GM20431 (cell line): ENCODE measurements around the gene TMEM131.

Experiments used
- in situ Hi-C: fragments of 300-500 bp; cut with MseI, MboI; formaldehyde crosslinking; loops from one replicate; pipeline ENCODE4 v1.15.0; 2020; ENCODE audit warnings: low sequenced_read_pairs; ENCODE audit not compliant: unreplicated experiment

TMEM131 gene

DNA sequence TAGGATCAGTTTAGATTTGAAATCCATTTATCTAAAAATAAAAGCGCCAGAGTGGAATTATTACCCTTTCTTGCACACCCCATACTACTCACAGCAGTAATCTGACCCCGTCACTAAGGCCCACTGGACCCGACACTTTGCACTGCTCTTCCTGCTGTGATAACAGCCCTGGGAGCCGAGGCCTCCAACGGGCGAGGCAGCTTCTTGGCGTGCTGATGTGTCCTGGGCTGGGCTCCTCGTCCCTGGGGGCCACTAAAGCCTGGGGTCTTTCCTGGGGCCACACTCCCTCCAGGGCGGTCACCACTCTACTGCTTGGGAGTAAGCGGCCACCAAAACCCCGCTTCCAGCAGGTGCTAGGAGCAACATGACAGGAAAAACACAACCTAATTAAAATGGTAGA, 220.7 kb downstream of the TMEM131 start:
- in situ Hi-C loops = no loop called here

- in situ Hi-C loops = no loop called here
Observed at GRCh38 chr2:97774425-97774824, 221.3 kb downstream of the TMEM131 start.

DNA sequence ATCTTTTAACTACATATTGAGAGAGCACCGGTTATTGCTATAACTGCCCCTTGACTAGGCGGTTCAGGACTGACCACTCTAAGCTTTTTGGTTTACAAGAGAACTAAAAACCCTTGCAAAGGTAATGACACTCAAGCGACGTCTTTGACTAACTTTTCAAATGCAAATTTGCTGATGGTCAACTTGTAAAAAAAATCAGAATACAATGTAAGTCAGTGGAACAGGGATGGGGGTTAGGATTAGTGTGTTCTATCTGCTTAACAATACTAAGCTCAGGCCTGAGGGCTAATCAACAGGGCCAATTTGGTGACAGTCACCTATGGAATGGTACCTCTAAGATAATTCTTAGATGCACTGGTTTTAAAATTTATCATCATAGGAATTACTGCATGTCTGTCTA, 225.3 kb downstream of the TMEM131 start:
- in situ Hi-C loops = no loop called here

DNA sequence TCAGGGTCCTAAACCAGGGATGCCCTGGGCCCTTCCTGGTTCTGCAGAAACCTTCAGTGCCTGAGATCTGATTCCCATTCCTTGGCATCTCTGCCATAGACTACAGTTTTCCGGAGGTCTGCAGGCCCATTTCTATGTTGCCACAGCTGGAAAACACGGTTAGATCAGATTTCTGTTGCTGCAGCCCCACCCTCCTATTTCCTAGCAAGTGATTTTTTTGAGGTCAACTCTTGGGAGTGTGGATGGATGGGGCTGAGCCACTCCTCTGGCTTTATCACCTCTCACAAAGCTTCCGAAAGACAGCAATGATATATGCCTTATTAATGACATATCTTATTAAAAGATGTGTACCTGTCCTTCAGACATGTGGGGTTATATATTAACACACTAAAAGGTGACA, 226.0 kb downstream of the TMEM131 start:
- in situ Hi-C loops = no loop called here

- in situ Hi-C loops = no loop called here
Observed at GRCh38 chr2:97769308-97769707, 226.4 kb downstream of the TMEM131 start.

- in situ Hi-C loops = no loop called here
Observed at GRCh38 chr2:97766567-97766966, 229.2 kb downstream of the TMEM131 start.

- in situ Hi-C loops = no loop called here
Observed at GRCh38 chr2:97765933-97766332, 229.8 kb downstream of the TMEM131 start.

GRCh38 chr2:97764559-97765263, 231.0 kb downstream of the TMEM131 start:
- in situ Hi-C loops = no loop called here

- in situ Hi-C loops = no loop called here
Observed at GRCh38 chr2:97763176-97763845, 232.4 kb downstream of the TMEM131 start.

GRCh38 chr2:97761192-97761591, 234.6 kb downstream of the TMEM131 start:
- in situ Hi-C loops = no loop called here

DNA sequence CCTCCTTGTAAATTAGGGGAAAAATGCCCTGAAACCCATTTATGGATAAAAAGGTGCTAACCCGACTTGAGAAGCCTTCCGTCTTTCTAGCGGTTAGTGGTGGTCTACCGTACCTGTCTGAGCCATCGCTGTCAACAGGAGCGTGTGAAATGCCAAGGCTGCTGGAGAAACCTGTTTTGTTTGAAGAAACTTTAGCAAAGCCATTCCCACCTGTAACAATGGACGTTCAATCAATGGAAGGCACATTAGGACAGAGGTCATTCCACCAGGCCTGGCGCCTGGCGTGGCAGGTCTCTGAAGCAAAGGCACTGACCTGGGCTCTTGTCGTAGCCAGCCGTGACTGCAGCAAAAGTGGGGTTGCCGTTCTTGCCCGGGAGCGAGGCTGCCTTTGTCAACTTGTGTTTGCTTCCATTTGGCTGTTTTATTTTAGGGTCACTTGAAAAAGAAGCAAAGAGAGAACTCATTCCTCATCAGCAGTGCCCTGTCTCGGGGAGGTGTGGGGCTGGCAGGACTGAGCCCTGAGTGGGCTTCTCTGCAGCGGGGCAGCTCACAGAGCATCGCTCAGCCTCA, 235.2 kb downstream of the TMEM131 start:
- in situ Hi-C loops = no loop called here

DNA sequence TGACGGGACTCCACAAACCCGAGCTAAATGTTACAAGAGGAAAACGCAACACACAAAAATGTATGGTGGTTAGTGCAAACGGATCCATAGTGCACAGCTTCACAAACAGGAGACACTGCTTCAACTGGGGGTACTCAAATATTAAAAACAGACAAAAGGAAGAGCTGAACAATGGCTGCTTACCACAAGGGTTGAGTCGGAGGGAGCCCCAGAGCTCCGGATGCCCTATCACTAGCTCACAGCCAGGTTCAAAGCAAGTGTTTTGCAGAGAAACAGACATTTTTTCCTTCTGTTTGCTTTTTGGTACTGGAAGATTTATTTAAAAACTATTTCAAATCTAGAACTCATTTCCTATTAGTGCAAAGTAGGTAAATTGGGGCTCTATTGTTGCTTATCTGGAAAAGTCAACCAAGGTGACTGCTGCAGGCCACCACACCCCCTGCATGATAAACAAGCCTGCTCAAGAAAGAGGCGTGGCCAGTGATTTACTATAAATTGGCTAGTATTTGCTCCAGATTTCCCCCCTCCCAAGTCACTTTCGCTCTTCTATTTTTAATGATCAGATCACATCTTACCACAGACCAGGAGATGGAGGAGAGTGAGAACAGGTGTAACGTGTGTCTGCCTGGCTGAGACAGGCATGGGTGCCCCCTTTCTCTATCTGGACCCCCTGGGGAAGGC, 235.9 kb downstream of the TMEM131 start:
- in situ Hi-C loops = no loop called here

DNA sequence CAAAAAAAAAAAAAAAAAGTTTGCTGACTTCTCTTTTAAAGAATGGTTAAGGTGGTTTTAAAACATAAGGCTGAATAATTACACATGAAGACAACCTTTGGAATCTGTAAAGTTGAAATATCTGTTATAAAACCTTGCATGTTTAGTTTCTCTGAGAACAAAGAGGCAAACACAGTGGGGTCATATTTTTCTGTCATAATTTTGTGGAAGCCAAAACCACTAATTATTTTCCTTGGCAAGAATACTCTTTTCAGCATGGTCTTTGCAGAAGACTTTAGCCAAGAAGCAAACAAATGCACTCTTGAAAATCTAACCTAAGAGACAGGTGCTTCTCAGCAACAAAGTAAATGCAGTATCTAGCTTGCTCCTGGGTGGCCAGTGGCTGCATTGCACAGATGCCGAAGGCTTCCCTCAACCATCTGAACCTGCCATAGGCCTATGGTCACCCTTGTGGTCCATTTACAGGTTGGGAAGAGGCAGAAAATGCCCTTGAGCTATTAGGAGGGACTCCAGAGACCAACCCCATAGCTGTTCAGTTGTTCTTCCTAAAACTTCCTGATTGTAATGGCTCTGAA, 237.5 kb downstream of the TMEM131 start:
- in situ Hi-C loops = no loop called here

- in situ Hi-C loops = no loop called here
Observed at GRCh38 chr2:97757062-97757461, 238.7 kb downstream of the TMEM131 start.

GRCh38 chr2:97755491-97755890, 240.3 kb downstream of the TMEM131 start:
- in situ Hi-C loops = no loop called here

DNA sequence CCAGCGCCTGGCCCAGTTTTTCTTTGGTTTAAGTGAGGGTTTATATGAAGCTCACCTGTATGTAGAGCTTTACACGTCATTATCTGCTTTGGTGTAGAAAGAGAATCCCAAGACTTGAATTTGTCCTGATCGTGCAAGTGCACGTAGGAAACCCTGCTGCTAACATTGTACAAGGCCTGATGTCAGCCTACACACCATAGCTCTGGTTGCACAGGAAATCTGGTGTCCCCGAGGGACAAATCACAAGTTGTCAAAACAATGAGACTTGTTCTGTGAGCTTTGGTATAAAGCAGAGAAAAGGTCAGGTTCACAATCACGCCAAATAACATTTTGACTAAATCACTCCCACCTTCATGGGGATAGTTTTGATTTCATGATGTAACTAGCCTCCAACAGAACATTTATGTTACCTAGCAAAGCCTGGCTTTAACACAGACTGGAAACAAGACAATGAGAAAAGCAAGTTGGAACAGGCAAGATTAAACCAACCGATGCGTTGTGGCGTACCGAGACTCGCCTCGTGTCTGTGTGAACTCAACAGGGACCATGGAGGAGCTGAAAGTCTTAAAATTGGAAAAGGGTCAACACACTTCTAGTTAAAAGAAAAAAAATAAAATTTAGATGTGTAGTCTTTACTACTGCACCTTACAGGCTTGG, 240.9 kb downstream of the TMEM131 start:
- in situ Hi-C loops = no loop called here

DNA sequence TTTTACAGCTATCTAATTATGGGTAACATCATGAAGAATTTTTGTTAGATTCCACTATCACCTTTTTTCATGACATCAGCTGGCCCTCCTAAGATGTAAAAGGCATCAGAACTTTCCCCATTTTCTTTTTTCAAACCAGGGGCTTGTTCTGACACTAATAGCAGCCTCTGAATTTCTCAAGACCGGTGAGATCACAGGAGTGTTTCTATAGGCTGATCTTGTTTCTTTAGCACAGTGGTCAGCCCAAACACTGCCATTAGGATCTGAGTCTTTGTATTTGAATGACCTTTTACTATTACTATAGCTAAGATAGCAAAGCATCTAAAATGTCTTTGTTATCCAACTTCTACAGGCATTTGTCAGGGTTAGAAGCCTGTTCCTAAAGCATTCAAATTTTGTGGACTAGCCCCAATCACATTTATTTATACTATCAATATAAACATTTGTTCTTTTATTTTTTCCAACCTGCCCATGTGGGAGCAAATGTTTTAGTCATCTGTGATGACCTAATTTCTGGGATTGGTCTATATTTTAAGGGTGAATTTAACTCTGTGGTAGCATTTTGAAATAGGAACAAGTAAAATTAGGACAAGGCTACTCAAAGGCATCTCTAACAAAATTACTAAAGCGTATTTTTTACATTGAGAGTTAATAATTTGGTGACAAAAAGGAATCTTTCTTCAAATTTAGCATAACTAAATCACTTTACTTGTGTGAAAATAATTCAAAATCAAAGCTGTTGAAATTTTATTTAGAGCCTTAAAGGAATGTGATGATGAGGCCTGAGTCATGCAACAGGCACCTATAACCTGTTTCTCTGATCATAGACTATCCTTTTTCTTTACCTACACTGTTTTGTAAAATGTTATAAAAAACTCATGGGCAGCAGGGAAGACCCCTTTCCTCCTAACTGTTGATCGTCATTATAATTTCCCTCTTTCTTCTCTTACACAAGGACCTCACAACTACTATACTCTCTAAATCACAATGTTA, 243.1 kb downstream of the TMEM131 start:
- in situ Hi-C loops = no loop called here

- in situ Hi-C loops = no loop called here
Observed at GRCh38 chr2:97751752-97752151, 244.0 kb downstream of the TMEM131 start.

GRCh38 chr2:97750017-97750416, 245.7 kb downstream of the TMEM131 start:
- in situ Hi-C loops = no loop called here
